Fibroblast of upper back skin (primary cell): Measurements from ENCODE around the gene ME3.
"Not testable (repeated sequence)": the region's sequence is repeated elsewhere in the genome, so short reads cannot be mapped to it uniquely, and the experiment has no call there.

Source experiments
- DNase-seq: peaks from one replicate; pipeline ENCODE4 v3.0.0-alpha.2; 2013

Gene ME3

GRCh38 chr11:86580535-86580934 is 91.9 kb downstream of the ME3 start:
- DNase-seq: no peak

- no peak for DNase-seq
Measured at GRCh38 chr11:86579406-86579731, 93.0 kb downstream of the ME3 start.

- DNase-seq: no peak
Measured at GRCh38 chr11:86578727-86579405, 93.5 kb downstream of the ME3 start.

- peak; percentile 91 for DNase-seq
Measured at GRCh38 chr11:86577644-86578636, 94.5 kb downstream of the ME3 start.

- DNase-seq: no peak
Measured at GRCh38 chr11:86576946-86577624, 95.3 kb downstream of the ME3 start.

GRCh38 chr11:86575927-86576326 is 96.5 kb downstream of the ME3 start:
- DNase-seq: no peak

GRCh38 chr11:86575208-86575855 is 97.1 kb downstream of the ME3 start:
- DNase-seq: peak; percentile 65

GRCh38 chr11:86574493-86575207 is 97.8 kb downstream of the ME3 start:
- DNase-seq: peak; percentile 47

GRCh38 chr11:86571273-86571948 is 101.0 kb downstream of the ME3 start:
- DNase-seq: no peak

- no peak for DNase-seq
Measured at GRCh38 chr11:86570451-86570850, 102.0 kb downstream of the ME3 start.

GRCh38 chr11:86570020-86570419 is 102.4 kb downstream of the ME3 start:
- peak; percentile 39 for DNase-seq

- DNase-seq: no peak
Measured at GRCh38 chr11:86569109-86569508, 103.3 kb downstream of the ME3 start.

GRCh38 chr11:86565801-86566312 is 106.6 kb downstream of the ME3 start:
- DNase-seq: no peak

GRCh38 chr11:86565388-86565787 is 107.0 kb downstream of the ME3 start:
- DNase-seq: no peak

GRCh38 chr11:86562842-86563241 is 109.6 kb downstream of the ME3 start:
- DNase-seq: not testable (repeated sequence)

- DNase-seq: peak; percentile 95
Measured at GRCh38 chr11:86559311-86559945, 113.0 kb downstream of the ME3 start.

GRCh38 chr11:86558841-86559240 is 113.6 kb downstream of the ME3 start:
- DNase-seq: no peak

GRCh38 chr11:86558207-86558606 is 114.2 kb downstream of the ME3 start:
- peak; percentile 25 for DNase-seq

- no peak for DNase-seq
Measured at GRCh38 chr11:86555866-86556265, 116.5 kb downstream of the ME3 start.

GRCh38 chr11:86555401-86555800 is 117.0 kb downstream of the ME3 start:
- no peak for DNase-seq

- no peak for DNase-seq
Measured at GRCh38 chr11:86553265-86553664, 119.2 kb downstream of the ME3 start.
